Measurements from ENCODE around the gene PIP4K2C.
"Not testable (repeated sequence)": the region's sequence is repeated elsewhere in the genome, so short reads cannot be mapped to it uniquely, and the experiment has no call there.

The PIP4K2C gene

DNA sequence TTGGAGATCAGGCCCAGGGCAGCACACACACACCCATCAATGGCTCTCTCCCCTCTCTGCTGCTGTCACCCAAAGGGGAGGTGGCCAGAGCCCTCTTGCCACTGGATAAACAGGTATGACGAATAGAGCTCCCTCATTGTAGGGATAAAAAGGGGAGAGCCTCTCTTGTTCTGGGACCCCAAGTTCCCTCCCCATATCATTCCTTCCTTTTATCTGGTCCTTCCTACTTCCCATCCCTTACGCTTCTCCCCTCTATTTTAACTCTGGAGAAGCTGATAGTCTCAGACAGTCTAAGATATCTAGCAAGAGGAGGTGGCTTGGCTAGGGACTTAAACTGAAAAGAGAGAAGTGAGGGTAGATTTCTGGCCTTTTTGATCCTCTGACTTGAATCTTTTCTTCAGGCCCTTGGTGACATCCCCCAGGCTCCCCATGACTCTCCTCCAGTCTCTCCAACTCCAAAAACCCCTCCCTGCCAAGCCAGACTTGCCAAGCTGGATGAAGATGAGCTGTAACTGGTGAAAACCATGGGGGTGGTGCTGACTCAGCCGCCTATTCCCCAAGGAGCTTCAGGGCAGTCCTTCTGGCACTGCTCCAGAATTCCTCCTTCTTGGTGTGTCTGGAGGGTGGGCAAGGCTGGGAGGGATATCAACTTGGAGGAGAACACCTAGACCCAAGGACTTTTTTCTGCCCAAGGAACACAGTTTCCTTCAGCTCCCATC lies 25.6 kb downstream of the PIP4K2C start:
- ChIA-PET POLR2A (interaction anchor here (1.0 kb wide), 1 partner anchor 26 kb away, joined by 4 read pairs; the partner anchor contains the start of gene PIP4K2C), CTCF (interaction anchor here (0.6 to 1.9 kb wide), 2 partner anchors 16 to 33 kb away, joined by 3 to 9 read pairs; partner anchors contain the start of gene B4GALNT1)
- TF ChIP-seq TARDBP (IDR thresholded peaks at IDR 0.05) (no peak), ELF4 (IDR thresholded peaks at IDR 0.05) (no peak), FOXM1 (IDR thresholded peaks at IDR 0.05; ENCODE audit: borderline replicate concordance) (no peak), NFRKB (IDR thresholded peaks at IDR 0.05) (no peak), SUZ12 (IDR thresholded peaks at IDR 0.05) (no peak), FOXA1 (IDR thresholded peaks at IDR 0.05) (no peak), ARNT (IDR thresholded peaks at IDR 0.05) (no peak), CTBP1 (IDR thresholded peaks at IDR 0.05; ENCODE audit: borderline replicate concordance) (no peak), BHLHE40 (IDR thresholded peaks at IDR 0.05; ENCODE audit: borderline replicate concordance) (no peak), HDGF (IDR thresholded peaks at IDR 0.05; ENCODE audit: borderline replicate concordance) (no peak), LEF1 (IDR thresholded peaks at IDR 0.05; ENCODE audit: borderline replicate concordance) (no peak), ZNF384 (IDR thresholded peaks at IDR 0.05) (no peak), SP1 (IDR thresholded peaks at IDR 0.05) (no peak), FOXK2 (IDR thresholded peaks at IDR 0.05) (no peak)
- TF ChIP-seq, protein P1, sequence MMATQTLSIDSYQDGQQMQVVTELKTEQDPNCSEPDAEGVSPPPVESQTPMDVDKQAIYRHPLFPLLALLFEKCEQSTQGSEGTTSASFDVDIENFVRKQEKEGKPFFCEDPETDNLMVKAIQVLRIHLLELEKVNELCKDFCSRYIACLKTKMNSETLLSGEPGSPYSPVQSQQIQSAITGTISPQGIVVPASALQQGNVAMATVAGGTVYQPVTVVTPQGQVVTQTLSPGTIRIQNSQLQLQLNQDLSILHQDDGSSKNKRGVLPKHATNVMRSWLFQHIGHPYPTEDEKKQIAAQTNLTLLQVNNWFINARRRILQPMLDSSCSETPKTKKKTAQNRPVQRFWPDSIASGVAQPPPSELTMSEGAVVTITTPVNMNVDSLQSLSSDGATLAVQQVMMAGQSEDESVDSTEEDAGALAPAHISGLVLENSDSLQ (IDR thresholded peaks at IDR 0.05), result no peak
- no peak for DNase-seq (ENCODE audit: extremely low spot score)

DNA sequence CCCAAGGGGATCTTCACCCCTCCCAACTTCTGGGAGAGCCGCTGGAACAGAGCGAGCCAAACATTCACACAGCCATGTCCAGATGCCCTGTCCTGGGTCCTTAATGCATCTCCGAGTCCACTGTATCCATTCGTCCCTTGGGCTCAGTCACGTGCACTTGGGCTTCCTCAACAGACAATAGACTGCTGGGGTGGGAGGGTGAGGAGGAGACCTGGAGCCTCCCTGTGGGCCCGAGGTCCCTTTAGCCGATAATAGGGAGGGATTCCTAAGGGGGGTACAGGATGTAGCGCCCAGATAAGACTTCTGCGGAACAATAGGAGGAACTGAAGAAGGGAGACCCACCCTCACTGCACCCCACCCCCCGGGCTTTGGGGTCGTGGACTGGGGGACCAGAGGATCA lies 26.9 kb downstream of the PIP4K2C start:
- POLR2A ChIA-PET, result no interaction called here
- TF ChIP-seq TARDBP (IDR thresholded peaks at IDR 0.05) (no peak), CTBP1 (IDR thresholded peaks at IDR 0.05; ENCODE audit: borderline replicate concordance) (no peak), FOXK2 (IDR thresholded peaks at IDR 0.05) (no peak), ZNF384 (IDR thresholded peaks at IDR 0.05) (no peak), SUZ12 (IDR thresholded peaks at IDR 0.05) (no peak)
- CTCF ChIA-PET, result interaction anchor here (0.6 kb wide), 1 partner anchor 116 kb away, joined by 3 read pairs; no protein-coding TSS in a partner anchor
- no peak for DNase-seq (ENCODE audit: extremely low spot score)

DNA sequence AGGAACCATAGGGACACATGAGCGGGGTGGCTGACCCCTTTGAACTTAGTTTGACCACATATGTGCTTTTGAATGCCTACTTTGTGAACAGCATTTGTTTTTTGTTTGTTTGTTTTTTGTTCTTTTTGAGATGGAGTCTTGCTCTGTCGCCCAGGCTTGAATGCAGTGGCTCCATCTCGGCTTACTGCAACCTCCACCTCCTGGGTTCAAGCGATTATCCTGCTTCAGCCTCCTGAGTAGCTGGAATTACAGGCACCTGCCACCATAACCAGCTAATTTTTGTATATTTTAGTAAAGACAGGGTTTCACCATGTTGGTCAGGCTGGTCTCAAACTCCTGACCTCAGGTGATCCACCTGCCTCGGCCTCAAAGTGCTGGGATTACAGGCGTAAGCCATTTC lies 27.4 kb downstream of the PIP4K2C start:
- DNase-seq (ENCODE audit: extremely low spot score); POLR2A ChIA-PET; CTCF ChIA-PET: not testable (repeated sequence)

DNA sequence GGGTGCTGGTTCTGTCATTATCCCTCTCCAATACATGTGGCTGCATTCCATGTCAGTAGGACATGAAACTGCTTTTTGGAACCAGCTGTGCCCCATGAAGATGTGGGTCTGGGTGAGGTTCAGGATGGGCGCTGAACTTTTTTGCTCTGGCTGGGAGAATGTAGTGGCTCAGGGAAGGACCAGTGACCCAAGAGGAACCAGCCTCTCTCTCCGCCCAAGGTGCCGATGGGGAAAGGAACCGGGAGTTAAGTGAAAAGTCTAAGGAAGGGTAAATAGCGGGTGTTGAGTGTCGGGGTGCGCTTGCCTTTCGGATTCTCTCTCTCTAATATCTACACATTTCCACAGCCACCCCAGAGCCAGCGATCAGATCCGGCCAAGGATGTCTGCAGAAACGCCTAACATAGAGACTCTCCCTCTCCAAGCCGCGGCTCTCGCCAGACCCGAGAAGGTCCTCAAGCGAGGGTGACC lies 28.0 kb downstream of the PIP4K2C start:
- ChIA-PET CTCF (interaction anchor here (2.6 kb wide), 1 partner anchor 35 kb away, joined by 22 read pairs; no protein-coding TSS in a partner anchor), POLR2A (interaction anchor here (2.2 kb wide), 1 partner anchor 8 kb away, joined by 7 read pairs; the partner anchor contains the start of gene ARHGEF25)
- no peak for DNase-seq (ENCODE audit: extremely low spot score)
- TF ChIP-seq SUZ12 (IDR thresholded peaks at IDR 0.05), result no peak
- no peak for TF ChIP-seq ZNF384 (IDR thresholded peaks at IDR 0.05)
- no peak for TF ChIP-seq ELF4 (IDR thresholded peaks at IDR 0.05)
- TF ChIP-seq SP1 (IDR thresholded peaks at IDR 0.05), result no peak
- no peak for TF ChIP-seq BHLHE40 (IDR thresholded peaks at IDR 0.05; ENCODE audit: borderline replicate concordance)
- no peak for TF ChIP-seq FOXK2 (IDR thresholded peaks at IDR 0.05)
- TF ChIP-seq CTBP1 (IDR thresholded peaks at IDR 0.05; ENCODE audit: borderline replicate concordance), result no peak
- no peak for TF ChIP-seq NFRKB (IDR thresholded peaks at IDR 0.05)
- TF ChIP-seq ARNT (IDR thresholded peaks at IDR 0.05), result no peak
- no peak for TF ChIP-seq TARDBP (IDR thresholded peaks at IDR 0.05)
- TF ChIP-seq, protein P1 (IDR thresholded peaks at IDR 0.05), result no peak
- TF ChIP-seq LEF1 (IDR thresholded peaks at IDR 0.05; ENCODE audit: borderline replicate concordance), result no peak
- TF ChIP-seq FOXM1 (IDR thresholded peaks at IDR 0.05; ENCODE audit: borderline replicate concordance), result no peak
- TF ChIP-seq L3MBTL2 (conservative IDR thresholded peaks at IDR 0.05), result no peak
- TF ChIP-seq FOXA1 (IDR thresholded peaks at IDR 0.05), result no peak
- TF ChIP-seq HDGF (IDR thresholded peaks at IDR 0.05; ENCODE audit: borderline replicate concordance), result no peak

DNA sequence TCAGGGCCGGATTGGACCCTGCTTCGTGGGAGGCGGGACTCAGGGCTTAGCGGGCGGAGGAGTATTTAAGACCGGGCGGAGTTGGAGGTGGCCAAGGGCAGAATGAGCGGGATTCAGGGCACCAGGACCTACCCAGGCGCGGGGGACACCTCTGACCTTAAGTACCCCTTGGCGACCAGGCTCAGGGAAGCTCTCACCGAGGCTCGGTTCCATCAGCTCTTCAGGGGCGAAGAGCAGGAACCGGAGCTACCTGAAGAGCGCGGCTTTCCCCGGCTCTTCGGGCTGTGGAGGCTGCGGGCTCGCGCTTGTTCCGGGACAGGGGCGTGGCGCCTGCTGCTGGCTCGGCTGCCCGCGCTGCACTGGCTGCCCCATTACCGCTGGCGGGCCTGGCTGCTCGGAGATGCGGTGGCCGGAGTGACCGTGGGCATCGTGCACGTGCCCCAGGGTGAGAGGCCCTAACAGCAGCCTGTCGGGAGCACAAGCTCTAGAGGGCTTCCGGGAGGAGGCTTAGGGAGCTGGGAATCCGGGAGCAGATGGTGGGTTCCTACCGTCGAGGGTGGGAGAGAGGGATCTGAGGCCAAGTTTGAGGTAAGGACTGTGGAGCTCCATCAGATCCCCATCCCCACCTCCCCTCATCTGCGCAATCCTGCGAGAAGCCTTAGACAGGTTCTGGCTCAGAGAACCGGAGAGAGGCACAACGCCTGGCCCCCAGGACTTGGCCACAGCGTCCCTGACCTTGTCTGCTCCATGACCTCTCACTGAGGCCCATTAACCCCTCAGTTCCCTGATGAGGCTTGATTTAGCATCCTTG lies 28.6 kb downstream of the PIP4K2C start:
- DNase-seq (ENCODE audit: extremely low spot score), result no peak
- no peak for TF ChIP-seq BHLHE40 (IDR thresholded peaks at IDR 0.05; ENCODE audit: borderline replicate concordance)
- no peak for TF ChIP-seq SP1 (IDR thresholded peaks at IDR 0.05)
- no peak for TF ChIP-seq LEF1 (IDR thresholded peaks at IDR 0.05; ENCODE audit: borderline replicate concordance)
- no peak for TF ChIP-seq FOXA1 (IDR thresholded peaks at IDR 0.05)
- no peak for TF ChIP-seq ELF4 (IDR thresholded peaks at IDR 0.05)
- ChIA-PET CTCF (interaction anchor here (2.6 kb wide), 1 partner anchor 36 kb away, joined by 22 read pairs; no protein-coding TSS in a partner anchor), POLR2A (interaction anchor here (2.2 kb wide), 1 partner anchor 8 kb away, joined by 7 read pairs; the partner anchor contains the start of gene ARHGEF25)

DNA sequence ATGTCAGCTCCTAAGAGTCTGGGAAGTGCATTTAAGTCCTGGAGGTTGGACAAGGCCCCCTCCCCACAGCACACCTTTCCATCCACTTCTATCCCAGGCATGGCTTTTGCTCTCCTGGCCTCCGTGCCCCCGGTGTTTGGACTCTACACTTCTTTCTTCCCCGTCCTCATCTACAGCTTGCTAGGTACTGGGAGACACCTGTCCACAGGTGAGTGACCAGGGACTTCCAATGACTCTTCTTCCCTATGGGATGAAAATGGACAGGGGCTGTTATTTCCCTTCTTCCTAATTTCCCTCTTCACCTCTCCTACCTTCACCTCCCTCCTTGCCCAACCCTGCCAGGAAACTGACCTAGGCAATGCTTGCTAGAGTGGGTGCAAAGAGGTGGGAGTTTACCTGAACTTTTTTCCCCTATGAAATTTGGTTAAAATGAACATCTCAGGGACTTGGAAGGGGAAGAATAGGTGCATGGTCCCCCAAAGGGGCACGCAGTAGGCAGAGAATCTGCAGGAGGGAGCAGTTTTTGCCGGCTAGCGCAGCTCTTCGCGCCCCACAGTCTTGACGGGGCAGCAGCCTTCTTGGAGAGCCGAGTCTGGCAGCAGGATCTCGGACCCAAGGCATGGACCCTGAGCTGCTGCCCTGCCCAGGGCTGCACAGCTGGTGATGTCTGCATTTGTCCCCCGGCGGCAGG lies 29.4 kb downstream of the PIP4K2C start:
- CTCF ChIA-PET, result interaction anchor here (1.1 to 2.6 kb wide), 2 partner anchors 9 to 37 kb away, joined by 3 to 22 read pairs; partner anchors contain the start of gene ARHGEF25
- POLR2A ChIA-PET, result interaction anchor here (2.2 kb wide), 1 partner anchor 9 kb away, joined by 7 read pairs; the partner anchor contains the start of gene ARHGEF25
- no peak for DNase-seq (ENCODE audit: extremely low spot score)
- no peak for TF ChIP-seq L3MBTL2 (conservative IDR thresholded peaks at IDR 0.05)

Measured in HEK293T (cell line).